NCI-H128 (cell line): ENCODE results near the gene NEIL1.
A peak's percentile ranks its signal among the peaks of the same experiment; 100 is the strongest.

ENCODE experiments used
- DNase-seq: peaks from one replicate; lab custom pipeline; 2025; ENCODE audit not compliant: unreplicated experiment; lab: John Stamatoyannopoulos, UW

Gene NEIL1

GRCh38 chr15:75356006-75356405 is 9.2 kb downstream of the NEIL1 start:
- DNase-seq: no peak

- no peak for DNase-seq
Observed at GRCh38 chr15:75356517-75356916, 9.7 kb downstream of the NEIL1 start.

GRCh38 chr15:75357976-75358673 is 11.3 kb downstream of the NEIL1 start:
- no peak for DNase-seq

- DNase-seq: no peak
Observed at GRCh38 chr15:75358771-75359536, 12.1 kb downstream of the NEIL1 start.

GRCh38 chr15:75359537-75360250 is 12.9 kb downstream of the NEIL1 start:
- DNase-seq: no peak

- no peak for DNase-seq
Observed at GRCh38 chr15:75360391-75360790, 13.6 kb downstream of the NEIL1 start.

- no peak for DNase-seq
Observed at GRCh38 chr15:75360856-75361255, 14.0 kb downstream of the NEIL1 start.

- no peak for DNase-seq
Observed at GRCh38 chr15:75361361-75361988, 14.6 kb downstream of the NEIL1 start.

GRCh38 chr15:75361989-75362641 is 15.3 kb downstream of the NEIL1 start:
- DNase-seq: no peak

GRCh38 chr15:75362642-75363249 is 15.9 kb downstream of the NEIL1 start:
- no peak for DNase-seq

- DNase-seq: no peak
Observed at GRCh38 chr15:75363786-75364185, 16.9 kb downstream of the NEIL1 start.

GRCh38 chr15:75364881-75365280 is 18.0 kb downstream of the NEIL1 start:
- no peak for DNase-seq

- DNase-seq: no peak
Observed at GRCh38 chr15:75366163-75366562, 19.3 kb downstream of the NEIL1 start.

- DNase-seq: no peak
Observed at GRCh38 chr15:75367006-75367405, 20.2 kb downstream of the NEIL1 start.

- no peak for DNase-seq
Observed at GRCh38 chr15:75367406-75367912, 20.6 kb downstream of the NEIL1 start.

- peak; percentile 85 for DNase-seq
Observed at GRCh38 chr15:75367913-75368688, 21.3 kb downstream of the NEIL1 start, which contains the start of gene MAN2C1. Gene MAN2C1 (minus strand): TSS chr15:75368607. CDS start chr15:75368583, 24 bp downstream.

- no peak for DNase-seq
Observed at GRCh38 chr15:75368689-75369239, 21.9 kb downstream of the NEIL1 start.

GRCh38 chr15:75369897-75370581 is 23.2 kb downstream of the NEIL1 start:
- DNase-seq: no peak
